Stimulated activated CD4-positive, alpha-beta T cell treated with anti-CD3 and anti-CD28 coated beads, Interleukin-15, amount 100 ng/mL, for 24 hours (primary cell): ENCODE measurements around the gene EGLN1.
A peak's percentile ranks its signal among the peaks of the same experiment; 100 is the strongest.

Source experiments
- DNase-seq: peaks from one replicate; pipeline ENCODE4 v3.0.0-alpha.2; 2020

The EGLN1 gene

GRCh38 chr1:231322880-231323530 lies 99.1 kb downstream of the EGLN1 start:
- no peak for DNase-seq

DNA sequence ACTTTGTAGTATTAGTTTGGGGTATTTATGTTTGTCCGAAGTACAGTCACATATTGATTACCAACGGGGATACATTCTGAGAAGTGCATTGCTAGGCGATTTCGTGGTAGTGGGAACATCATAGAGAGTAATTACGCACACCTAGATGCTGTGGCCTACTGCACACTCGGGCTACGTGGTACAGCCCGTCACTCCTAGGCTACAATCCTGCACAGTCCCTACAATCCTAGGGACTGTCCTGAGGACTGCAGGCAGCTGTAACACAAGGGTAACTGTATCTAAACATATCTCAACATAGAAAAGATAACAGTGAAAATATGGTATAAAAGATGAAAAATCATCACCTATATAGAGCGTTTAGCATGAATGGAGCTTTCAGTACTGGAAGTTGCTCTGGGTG lies 103.0 kb downstream of the EGLN1 start:
- DNase-seq: no peak

GRCh38 chr1:231318568-231318967 lies 103.5 kb downstream of the EGLN1 start:
- no peak for DNase-seq

DNA sequence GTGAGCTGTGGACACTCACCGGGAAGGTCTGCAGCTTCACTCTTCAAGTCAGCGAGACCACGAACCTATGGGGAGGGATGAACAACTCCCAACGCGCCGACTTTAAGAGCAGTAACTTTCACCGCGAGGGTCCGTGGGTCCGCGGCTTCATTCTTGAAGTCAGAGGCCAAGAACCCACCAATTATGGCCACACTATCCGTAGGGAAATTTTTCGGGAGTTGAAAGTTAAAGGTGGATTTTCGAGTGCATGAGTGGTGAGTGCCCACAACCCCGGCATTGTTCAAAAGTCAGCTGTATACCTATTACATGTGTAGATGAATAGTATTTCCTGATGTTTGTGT lies 104.1 kb downstream of the EGLN1 start:
- DNase-seq: no peak

DNA sequence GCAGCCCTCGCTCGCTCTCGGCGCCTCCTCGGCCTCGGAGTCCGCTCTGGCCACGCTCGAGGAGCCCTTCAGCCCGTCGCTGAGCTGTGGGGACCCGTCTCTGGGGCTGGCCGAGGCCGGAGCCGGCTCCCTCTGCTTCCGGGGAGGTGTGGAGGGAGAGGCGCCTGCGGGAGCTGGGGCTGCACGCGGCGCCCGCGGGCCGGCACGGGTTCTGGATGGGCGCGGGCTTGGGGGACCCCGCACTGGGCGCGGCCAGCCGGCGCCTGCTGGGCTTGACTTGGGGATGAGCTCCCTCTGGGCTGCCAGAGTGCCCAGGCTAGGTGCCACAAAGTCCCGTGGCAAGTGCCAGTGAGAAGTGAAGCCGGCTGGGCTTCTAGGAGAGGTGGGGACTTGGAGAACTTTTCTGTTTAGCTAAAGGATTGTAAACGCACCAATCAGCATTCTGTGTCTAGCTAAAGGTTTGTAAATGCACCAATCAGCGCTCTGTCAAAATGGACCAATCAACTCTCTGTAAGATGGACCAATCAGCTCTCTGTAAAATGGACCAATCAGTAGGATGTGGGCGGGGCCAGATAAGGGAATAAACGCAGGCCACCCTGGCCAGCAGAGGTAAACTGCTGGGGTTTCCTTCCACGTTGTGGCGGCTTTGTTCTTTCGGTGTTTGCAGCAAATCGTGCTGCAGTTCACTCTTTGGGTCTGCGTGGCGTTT lies 104.6 kb downstream of the EGLN1 start:
- no peak for DNase-seq

- peak; percentile 58 for DNase-seq
These were observed 106.2 kb downstream of the EGLN1 start for GRCh38 chr1:231315887-231316286.
